ENCODE measurements around the gene ANKRD53.
A peak's percentile ranks its signal among the peaks of the same experiment; 100 is the strongest.

Gene ANKRD53

GRCh38 chr2:70977605-70978205, 725 bp upstream of the ANKRD53 start:
- peak overlapping the region; percentile 65 for H3K4me3 ChIP-seq (ENCODE audit: low read depth, low read length)
- TF ChIP-seq, protein P1, sequence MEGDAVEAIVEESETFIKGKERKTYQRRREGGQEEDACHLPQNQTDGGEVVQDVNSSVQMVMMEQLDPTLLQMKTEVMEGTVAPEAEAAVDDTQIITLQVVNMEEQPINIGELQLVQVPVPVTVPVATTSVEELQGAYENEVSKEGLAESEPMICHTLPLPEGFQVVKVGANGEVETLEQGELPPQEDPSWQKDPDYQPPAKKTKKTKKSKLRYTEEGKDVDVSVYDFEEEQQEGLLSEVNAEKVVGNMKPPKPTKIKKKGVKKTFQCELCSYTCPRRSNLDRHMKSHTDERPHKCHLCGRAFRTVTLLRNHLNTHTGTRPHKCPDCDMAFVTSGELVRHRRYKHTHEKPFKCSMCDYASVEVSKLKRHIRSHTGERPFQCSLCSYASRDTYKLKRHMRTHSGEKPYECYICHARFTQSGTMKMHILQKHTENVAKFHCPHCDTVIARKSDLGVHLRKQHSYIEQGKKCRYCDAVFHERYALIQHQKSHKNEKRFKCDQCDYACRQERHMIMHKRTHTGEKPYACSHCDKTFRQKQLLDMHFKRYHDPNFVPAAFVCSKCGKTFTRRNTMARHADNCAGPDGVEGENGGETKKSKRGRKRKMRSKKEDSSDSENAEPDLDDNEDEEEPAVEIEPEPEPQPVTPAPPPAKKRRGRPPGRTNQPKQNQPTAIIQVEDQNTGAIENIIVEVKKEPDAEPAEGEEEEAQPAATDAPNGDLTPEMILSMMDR (IDR thresholded peaks at IDR 0.05; ENCODE audit: low read depth, low read length) = no peak

DNA sequence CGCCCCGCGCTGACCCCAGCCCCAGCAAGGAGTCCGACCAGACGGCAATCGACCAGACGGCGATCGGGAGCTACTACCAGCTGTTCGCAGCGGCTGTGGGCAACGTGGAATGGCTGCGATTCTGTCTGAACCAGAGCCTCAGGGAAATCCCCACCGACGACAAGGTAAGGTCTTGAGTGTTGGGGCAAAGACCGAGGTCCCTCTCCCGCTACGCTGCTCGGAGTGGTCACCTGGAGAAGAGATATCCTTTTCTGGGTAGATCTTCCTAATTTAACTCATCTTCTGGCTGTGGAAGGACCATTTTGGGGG, 704 bp downstream of the ANKRD53 start:
- peak overlapping the region; percentile 65; the same call in 1 of the 2 replicates for H3K4me3 ChIP-seq (ENCODE audit: low read depth, low read length)
- TF ChIP-seq, protein P1 (IDR thresholded peaks at IDR 0.05; ENCODE audit: low read depth, low read length) = no peak

DNA sequence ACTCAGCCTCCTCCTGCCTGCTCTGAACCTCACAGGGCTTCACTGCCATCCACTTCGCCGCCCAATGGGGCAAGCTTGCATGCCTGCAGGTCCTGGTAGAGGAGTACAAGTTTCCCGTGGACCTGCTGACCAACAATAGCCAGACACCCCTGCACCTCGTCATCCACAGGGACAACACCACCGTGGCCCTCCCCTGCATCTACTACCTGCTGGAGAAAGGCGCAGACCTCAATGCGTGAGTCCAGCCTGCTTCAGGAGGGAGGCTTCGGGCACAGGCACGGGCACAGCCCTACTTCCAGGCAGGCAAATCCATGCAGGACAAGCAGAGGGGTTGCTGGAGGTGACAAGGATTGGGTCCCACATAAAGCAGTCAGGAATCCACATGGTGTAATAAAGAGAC, 1.2 kb downstream of the ANKRD53 start:
- TF ChIP-seq, protein P1 (IDR thresholded peaks at IDR 0.05; ENCODE audit: low read depth, low read length) = no peak
- H3K4me3 ChIP-seq (ENCODE audit: low read depth, low read length) = no peak overlapping the region

DNA sequence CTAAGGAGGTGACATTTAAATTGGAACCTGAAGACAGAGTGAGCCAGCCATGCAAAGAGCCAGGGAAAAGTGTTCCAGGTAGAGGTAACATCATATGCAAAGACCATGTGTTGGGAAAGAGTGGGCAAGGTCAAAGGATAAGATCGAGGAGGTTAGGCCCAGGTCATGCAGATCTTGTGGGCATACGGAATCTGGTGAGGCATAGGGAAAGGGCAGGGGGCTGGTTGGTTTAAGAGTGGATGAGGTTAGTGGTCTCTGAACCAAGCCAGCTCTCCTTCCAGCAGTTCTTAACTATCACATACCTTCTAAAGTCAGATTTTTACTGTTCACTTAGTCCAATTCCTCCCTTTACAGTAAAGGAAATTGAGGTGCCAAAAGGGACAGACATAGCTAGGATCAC, 3.0 kb downstream of the ANKRD53 start:
- TF ChIP-seq, protein P1 (IDR thresholded peaks at IDR 0.05; ENCODE audit: low read depth, low read length) = no peak
- no peak overlapping the region for H3K4me3 ChIP-seq (ENCODE audit: low read depth, low read length)

- TF ChIP-seq, protein P1 (IDR thresholded peaks at IDR 0.05; ENCODE audit: low read depth, low read length) = no peak
- H3K4me3 ChIP-seq (ENCODE audit: low read depth, low read length) = no peak overlapping the region
Observed at GRCh38 chr2:70981866-70982810, 3.7 kb downstream of the ANKRD53 start.

DNA sequence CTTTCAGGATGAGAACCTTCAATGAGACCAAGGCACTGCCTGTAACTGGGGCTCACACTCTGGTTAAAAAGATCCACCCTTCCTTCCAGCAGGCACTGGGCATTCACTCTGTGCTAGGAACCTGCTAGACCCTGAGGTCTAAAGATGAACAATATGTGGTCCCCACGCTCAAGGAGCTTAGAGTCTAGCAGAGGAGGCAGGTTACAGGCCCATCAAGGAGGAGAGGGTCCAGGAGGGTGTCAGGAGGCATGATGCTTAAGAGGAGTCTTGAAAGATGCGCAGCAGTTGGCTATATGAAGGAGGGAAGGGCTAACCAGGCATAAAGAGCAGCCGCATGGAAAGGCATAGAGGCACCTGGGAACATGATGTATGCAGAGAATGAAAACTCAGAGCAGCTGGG, 4.5 kb downstream of the ANKRD53 start:
- no peak overlapping the region for H3K4me3 ChIP-seq (ENCODE audit: low read depth, low read length)
- TF ChIP-seq, protein P1 (IDR thresholded peaks at IDR 0.05; ENCODE audit: low read depth, low read length) = no peak

Data from WI38 (cell line).